Muscle layer of duodenum (tissue), 2 donors: ENCODE measurements around the gene MRPL57.
"Not testable (repeated sequence)": the region's sequence is repeated elsewhere in the genome, so short reads cannot be mapped to it uniquely, and the experiment has no call there.

ENCODE experiments used
- H3K27ac ChIP-seq: one replicate; pipeline ENCODE4 v1.7.0; 2013; ENCODE audit warnings: mild to moderate bottlenecking, low read length
- H3K27me3 ChIP-seq: one replicate; pipeline ENCODE4 v1.7.0; 2013; ENCODE audit warnings: low read depth, mild to moderate bottlenecking, control low read depth, low read length
- H3K36me3 ChIP-seq, 2 donors: one replicate each; pipeline ENCODE4 v1.7.0; 2013; ENCODE audit warnings: low read length in 2 of 2, control low read depth in 1 of 2, mild to moderate bottlenecking in 1 of 2; ENCODE audit not compliant: insufficient read depth in 2 of 2, control insufficient read depth in 1 of 2
- H3K4me1 ChIP-seq, 2 donors: one replicate each; pipeline ENCODE4 v1.7.0; 2013; ENCODE audit warnings: low read length in 2 of 2, mild to moderate bottlenecking in 2 of 2, control low read depth in 1 of 2, moderate library complexity in 1 of 2; ENCODE audit not compliant: insufficient read depth in 2 of 2, control insufficient read depth in 1 of 2
- H3K4me3 ChIP-seq, 2 donors: one replicate each; pipeline ENCODE4 v1.7.0; 2013; ENCODE audit warnings: low read length in 2 of 2, low read depth in 1 of 2, mild to moderate bottlenecking in 1 of 2
- H3K9me3 ChIP-seq, 2 donors: one replicate each; pipeline ENCODE4 v1.7.0; 2013; ENCODE audit warnings: low read length in 2 of 2, control low read depth in 1 of 2, mild to moderate bottlenecking in 1 of 2; ENCODE audit not compliant: control insufficient read depth in 1 of 2
- donor health status: healthy.

Gene MRPL57

DNA sequence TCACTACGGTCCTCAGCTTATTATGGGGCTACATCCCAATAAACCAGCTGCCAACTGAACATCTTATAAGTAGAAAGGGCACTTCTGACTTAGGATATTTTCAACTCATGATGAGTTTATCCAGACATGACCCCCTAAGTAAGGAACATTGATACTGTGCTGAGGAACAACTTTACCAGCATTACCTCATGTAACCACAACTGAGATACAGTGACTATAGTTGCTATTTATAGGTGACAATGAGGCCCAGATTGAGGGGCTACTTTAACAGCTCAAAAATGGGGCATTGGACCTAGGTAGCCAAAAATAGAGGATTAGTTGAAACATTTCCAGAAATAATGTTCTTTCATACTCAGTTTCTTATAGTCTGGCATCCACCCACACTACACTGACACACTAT is 26.9 kb upstream of the MRPL57 start:
- Histone ChIP-seq H3K36me3 (peaks cover 14 to 19% of the 10 kb centered on the region in 2 donors), H3K27me3 (no peaks in the 10 kb centered on the region), H3K9me3 (no peaks in the 10 kb centered on the region), H3K4me1 (peaks cover 0 to 2% of the 10 kb centered on the region in 2 donors), H3K4me3 (no peak overlapping the region), H3K27ac (no peak overlapping the region)

DNA sequence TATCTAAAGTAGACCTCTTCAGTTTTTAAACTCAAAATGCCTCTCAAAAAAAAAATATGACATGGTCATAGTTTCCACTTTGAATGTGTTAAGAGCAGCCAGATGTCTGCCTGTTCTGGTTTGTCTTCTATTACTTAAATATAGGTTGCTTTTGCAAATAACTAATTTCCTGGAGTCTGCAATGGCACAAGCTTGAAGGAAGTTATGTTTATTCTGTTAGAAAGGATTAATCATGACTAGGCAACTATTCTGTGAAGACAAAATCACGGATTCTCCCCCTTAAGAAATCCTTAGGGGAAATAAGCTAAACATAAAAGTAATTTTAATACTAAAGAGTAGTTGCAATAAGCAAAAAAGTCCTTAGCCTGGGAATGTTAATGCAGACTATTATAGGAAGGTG is 26.4 kb upstream of the MRPL57 start:
- Histone ChIP-seq H3K27ac (no peak overlapping the region), H3K27me3 (no peaks in the 10 kb centered on the region), H3K4me3 (no peak overlapping the region), H3K36me3 (peaks cover 14 to 19% of the 10 kb centered on the region in 2 donors), H3K9me3 (no peaks in the 10 kb centered on the region), H3K4me1 (peaks cover 0 to 2% of the 10 kb centered on the region in 2 donors)

- Histone ChIP-seq H3K27me3 (no peaks in the 10 kb centered on the region), H3K4me3 (no peak overlapping the region), H3K9me3 (no peaks in the 10 kb centered on the region), H3K4me1 (no peaks in the 10 kb centered on the region), H3K27ac (no peak overlapping the region), H3K36me3 (peaks cover 8 to 11% of the 10 kb centered on the region in 2 donors)
Measured at GRCh38 chr13:21152251-21152899, 24.1 kb upstream of the MRPL57 start.

DNA sequence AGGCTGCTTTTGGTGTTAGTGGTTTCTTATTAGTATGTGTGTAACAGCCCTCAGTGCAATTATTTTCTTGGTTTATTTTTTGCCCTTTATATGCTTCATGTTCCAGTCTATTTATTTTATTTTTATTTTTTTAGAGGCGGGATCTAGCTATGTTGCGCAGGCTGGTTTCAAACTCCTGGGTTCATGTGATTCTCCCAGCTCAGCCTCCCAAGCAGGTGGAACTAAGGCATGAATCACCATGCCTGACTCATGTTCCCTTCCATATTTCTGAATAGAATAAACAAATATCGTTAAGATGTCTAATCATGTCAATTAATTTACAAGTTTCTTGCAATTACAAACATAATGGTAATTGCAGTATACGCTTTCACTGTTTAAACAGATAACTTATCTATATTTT is 11.8 kb upstream of the MRPL57 start:
- Histone ChIP-seq H3K27ac (no peak overlapping the region), H3K4me3 (no peak overlapping the region), H3K27me3 (no peaks in the 10 kb centered on the region), H3K9me3 (no peaks in the 10 kb centered on the region), H3K4me1 (no peaks in the 10 kb centered on the region), H3K36me3 (no peaks in the 10 kb centered on the region)

DNA sequence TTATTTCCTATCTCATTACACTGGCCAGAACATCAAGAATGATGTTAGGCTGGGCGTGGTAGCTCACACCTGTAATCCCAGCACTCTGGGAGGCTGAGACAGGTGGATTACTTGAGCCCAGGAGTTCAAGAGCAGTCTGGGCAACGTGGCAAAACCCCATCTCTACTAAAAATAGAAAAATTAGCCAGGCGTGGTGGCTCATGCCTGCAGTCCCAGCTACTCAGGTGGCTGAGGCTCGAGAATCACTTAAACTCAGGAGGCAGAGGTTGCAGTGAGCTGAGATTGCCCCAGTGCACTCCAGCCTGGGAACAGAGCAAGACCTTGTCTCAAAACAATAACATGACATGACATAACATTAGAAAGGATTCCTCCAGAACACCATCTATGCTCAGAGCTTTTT is 10.9 kb upstream of the MRPL57 start:
- not testable (repeated sequence) for H3K27me3 ChIP-seq, H3K4me1 ChIP-seq, H3K27ac ChIP-seq, H3K36me3 ChIP-seq, H3K4me3 ChIP-seq, H3K9me3 ChIP-seq

GRCh38 chr13:21171420-21171819 is 5.0 kb upstream of the MRPL57 start:
- Histone ChIP-seq H3K4me3 (no peak overlapping the region), H3K36me3 (no peaks in the 10 kb centered on the region), H3K4me1 (no peaks in the 10 kb centered on the region), H3K27ac (no peak overlapping the region), H3K9me3 (no peaks in the 10 kb centered on the region), H3K27me3 (no peaks in the 10 kb centered on the region)

DNA sequence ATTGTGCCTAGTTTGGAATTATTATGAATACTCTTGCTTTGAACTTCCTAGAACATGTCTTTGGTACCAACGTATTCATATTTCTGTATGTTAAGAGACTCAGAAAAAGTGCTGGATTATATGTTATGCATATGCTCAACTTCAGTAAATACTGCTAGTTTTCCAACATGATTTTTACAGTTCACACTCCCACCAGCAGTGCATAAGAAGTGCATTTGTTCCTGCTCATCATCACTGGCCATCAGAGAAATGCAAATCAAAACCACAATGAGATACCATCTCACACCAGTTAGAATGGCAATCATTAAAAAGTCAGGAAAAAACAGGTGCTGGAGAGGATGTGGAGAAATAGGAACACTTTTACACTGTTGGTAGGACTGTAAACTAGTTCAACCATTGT is 2.7 kb upstream of the MRPL57 start:
- H3K27ac ChIP-seq, H3K36me3 ChIP-seq, H3K4me1 ChIP-seq, H3K27me3 ChIP-seq, H3K9me3 ChIP-seq, H3K4me3 ChIP-seq: not testable (repeated sequence)

GRCh38 chr13:21175656-21176214 is 723 bp upstream of the MRPL57 start:
- no peaks in the 10 kb centered on the region for H3K27me3 ChIP-seq
- peaks cover 0 to 10% of the 10 kb centered on the region in 2 donors for H3K4me1 ChIP-seq
- no peaks in the 10 kb centered on the region for H3K36me3 ChIP-seq
- H3K4me3 ChIP-seq = peak overlapping the region; percentile 69 to 98
- peak overlapping the region; percentile 51 for H3K27ac ChIP-seq
- no peaks in the 10 kb centered on the region for H3K9me3 ChIP-seq

GRCh38 chr13:21176982-21177284 is 475 bp downstream of the MRPL57 start:
- Histone ChIP-seq H3K4me3 (peak overlapping the region; percentile 69 to 98), H3K27ac (peak overlapping the region; percentile 84), H3K4me1 (peaks cover 0 to 10% of the 10 kb centered on the region in 2 donors), H3K9me3 (no peaks in the 10 kb centered on the region), H3K36me3 (no peaks in the 10 kb centered on the region), H3K27me3 (no peaks in the 10 kb centered on the region)

DNA sequence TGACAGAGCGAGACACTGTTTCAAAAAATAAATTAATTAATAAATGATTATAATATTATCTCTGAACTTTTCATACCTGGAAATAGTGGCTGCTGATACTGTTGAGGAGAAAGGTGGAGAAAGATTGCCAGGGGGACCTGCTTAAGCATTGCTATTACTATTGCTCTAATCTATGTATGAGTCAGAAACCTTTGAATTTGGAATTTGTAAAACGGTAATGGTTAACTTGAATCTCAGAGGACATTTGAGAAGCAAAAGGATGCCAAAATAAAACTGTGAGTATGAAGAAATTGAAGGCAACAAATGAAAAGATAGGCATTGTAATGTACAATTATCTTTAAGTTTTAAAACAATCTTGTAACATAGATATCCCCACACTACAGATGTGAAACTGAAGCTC is 5.2 kb downstream of the MRPL57 start:
- Histone ChIP-seq H3K27me3 (no peaks in the 10 kb centered on the region), H3K9me3 (no peaks in the 10 kb centered on the region), H3K4me1 (peaks cover 0 to 10% of the 10 kb centered on the region in 2 donors), H3K4me3 (no peak overlapping the region), H3K27ac (no peak overlapping the region), H3K36me3 (no peaks in the 10 kb centered on the region)

GRCh38 chr13:21186410-21186809 is 10.0 kb downstream of the MRPL57 start:
- H3K4me1 ChIP-seq = not testable (repeated sequence)

GRCh38 chr13:21194756-21195155 is 18.3 kb downstream of the MRPL57 start:
- not testable (repeated sequence) for H3K36me3 ChIP-seq, H3K9me3 ChIP-seq, H3K4me1 ChIP-seq, H3K27ac ChIP-seq, H3K4me3 ChIP-seq, H3K27me3 ChIP-seq

More at GRCh38 chr13:21186410-21186809, 10.0 kb downstream of the MRPL57 start:
- H3K36me3 ChIP-seq, H3K4me3 ChIP-seq, H3K27me3 ChIP-seq, H3K9me3 ChIP-seq, H3K27ac ChIP-seq: not testable (repeated sequence)
